T1000 (cell line): ENCODE results near the gene PIGU.
"Not testable (repeated sequence)": the region's sequence is repeated elsewhere in the genome, so short reads cannot be mapped to it uniquely, and the experiment has no call there.

ENCODE experiments used
- DNase-seq: peaks from one replicate; lab custom pipeline; 2025; ENCODE audit warnings: mixed read lengths; lab: John Stamatoyannopoulos, UW

Gene PIGU

GRCh38 chr20:34676642-34677373 lies at the start of gene PIGU:
Gene PIGU, minus strand, starts transcription at chr20:34677092. Its CDS starts 7 bp downstream, at chr20:34677085.
- peak; percentile 95 for DNase-seq

GRCh38 chr20:34724172-34724571 lies 47.3 kb upstream of the PIGU start:
- DNase-seq = no peak

- not testable (repeated sequence) for DNase-seq
Measured at GRCh38 chr20:34722560-34722959, 45.7 kb upstream of the PIGU start.

- DNase-seq = no peak
Measured at GRCh38 chr20:34720266-34720665, 43.4 kb upstream of the PIGU start.

GRCh38 chr20:34719242-34720017 lies 42.5 kb upstream of the PIGU start:
- not testable (repeated sequence) for DNase-seq

GRCh38 chr20:34717230-34718095 lies 40.6 kb upstream of the PIGU start:
- DNase-seq = no peak

GRCh38 chr20:34716921-34717229 lies 40.0 kb upstream of the PIGU start:
- DNase-seq = no peak

- DNase-seq = no peak
Measured at GRCh38 chr20:34715384-34715783, 38.5 kb upstream of the PIGU start.

GRCh38 chr20:34713944-34714515 lies 37.1 kb upstream of the PIGU start:
- DNase-seq = not testable (repeated sequence)

- peak; percentile 75 for DNase-seq
Measured at GRCh38 chr20:34713194-34713943, 36.5 kb upstream of the PIGU start.

- DNase-seq = no peak
Measured at GRCh38 chr20:34712525-34713192, 35.8 kb upstream of the PIGU start.

- no peak for DNase-seq
Measured at GRCh38 chr20:34711813-34712430, 35.0 kb upstream of the PIGU start.

- no peak for DNase-seq
Measured at GRCh38 chr20:34710861-34711574, 34.1 kb upstream of the PIGU start.

- no peak for DNase-seq
Measured at GRCh38 chr20:34710568-34710839, 33.6 kb upstream of the PIGU start.

GRCh38 chr20:34709831-34710567 lies 33.1 kb upstream of the PIGU start:
- peak; percentile 64 for DNase-seq

GRCh38 chr20:34709044-34709830 lies 32.3 kb upstream of the PIGU start:
- peak; percentile 86 for DNase-seq

GRCh38 chr20:34708621-34709043 lies 31.7 kb upstream of the PIGU start:
- no peak for DNase-seq
